ENCODE measurements around the gene VPS4A.

DNA sequence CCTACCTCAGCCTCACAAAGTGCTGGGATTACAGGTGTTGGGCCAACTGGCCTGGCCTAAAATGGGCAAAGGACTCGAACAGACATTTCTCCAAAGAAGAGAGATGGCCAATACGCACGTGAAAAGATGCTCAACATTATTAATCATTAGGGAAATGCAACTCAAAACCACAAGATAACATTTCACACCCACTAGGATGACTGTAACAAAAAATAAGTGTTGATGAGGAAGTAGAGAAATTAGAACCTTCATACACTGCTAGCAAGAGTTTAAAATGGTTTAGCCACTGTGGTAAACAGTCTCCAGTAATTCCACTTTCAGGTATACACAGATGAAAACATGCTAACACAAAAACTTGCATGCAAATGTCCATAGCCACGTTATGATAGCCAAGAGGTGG lies 34.8 kb downstream of the VPS4A start:
- TF ChIP-seq CTCF (conservative IDR thresholded peaks at IDR 0.05) = no peak
- TF ChIP-seq ZFX (IDR thresholded peaks at IDR 0.05) = no peak

All from C4-2B (cell line).